ENCODE measurements around the gene INTS3.

Gene INTS3, protein sequence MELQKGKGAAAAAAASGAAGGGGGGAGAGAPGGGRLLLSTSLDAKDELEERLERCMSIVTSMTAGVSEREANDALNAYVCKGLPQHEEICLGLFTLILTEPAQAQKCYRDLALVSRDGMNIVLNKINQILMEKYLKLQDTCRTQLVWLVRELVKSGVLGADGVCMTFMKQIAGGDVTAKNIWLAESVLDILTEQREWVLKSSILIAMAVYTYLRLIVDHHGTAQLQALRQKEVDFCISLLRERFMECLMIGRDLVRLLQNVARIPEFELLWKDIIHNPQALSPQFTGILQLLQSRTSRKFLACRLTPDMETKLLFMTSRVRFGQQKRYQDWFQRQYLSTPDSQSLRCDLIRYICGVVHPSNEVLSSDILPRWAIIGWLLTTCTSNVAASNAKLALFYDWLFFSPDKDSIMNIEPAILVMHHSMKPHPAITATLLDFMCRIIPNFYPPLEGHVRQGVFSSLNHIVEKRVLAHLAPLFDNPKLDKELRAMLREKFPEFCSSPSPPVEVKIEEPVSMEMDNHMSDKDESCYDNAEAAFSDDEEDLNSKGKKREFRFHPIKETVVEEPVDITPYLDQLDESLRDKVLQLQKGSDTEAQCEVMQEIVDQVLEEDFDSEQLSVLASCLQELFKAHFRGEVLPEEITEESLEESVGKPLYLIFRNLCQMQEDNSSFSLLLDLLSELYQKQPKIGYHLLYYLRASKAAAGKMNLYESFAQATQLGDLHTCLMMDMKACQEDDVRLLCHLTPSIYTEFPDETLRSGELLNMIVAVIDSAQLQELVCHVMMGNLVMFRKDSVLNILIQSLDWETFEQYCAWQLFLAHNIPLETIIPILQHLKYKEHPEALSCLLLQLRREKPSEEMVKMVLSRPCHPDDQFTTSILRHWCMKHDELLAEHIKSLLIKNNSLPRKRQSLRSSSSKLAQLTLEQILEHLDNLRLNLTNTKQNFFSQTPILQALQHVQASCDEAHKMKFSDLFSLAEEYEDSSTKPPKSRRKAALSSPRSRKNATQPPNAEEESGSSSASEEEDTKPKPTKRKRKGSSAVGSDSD

GRCh38 chr1:153727463-153728304 is at the start of gene INTS3:
TSS of gene INTS3 (plus strand) at chr1:153728050. CDS start at chr1:153728635, 585 bp downstream.
- peak; percentile 89 to 100 (median 99) for DNase-seq

- DNase-seq: peak in 9 of 56 donors; percentile 1 to 20 (median 5)
Measured at GRCh38 chr1:153678519-153679336, 49.1 kb upstream of the INTS3 start, which contains the start of gene NPR1. TSS of gene NPR1 (plus strand) at chr1:153678688. CDS start at chr1:153679109, 421 bp downstream.

DNA sequence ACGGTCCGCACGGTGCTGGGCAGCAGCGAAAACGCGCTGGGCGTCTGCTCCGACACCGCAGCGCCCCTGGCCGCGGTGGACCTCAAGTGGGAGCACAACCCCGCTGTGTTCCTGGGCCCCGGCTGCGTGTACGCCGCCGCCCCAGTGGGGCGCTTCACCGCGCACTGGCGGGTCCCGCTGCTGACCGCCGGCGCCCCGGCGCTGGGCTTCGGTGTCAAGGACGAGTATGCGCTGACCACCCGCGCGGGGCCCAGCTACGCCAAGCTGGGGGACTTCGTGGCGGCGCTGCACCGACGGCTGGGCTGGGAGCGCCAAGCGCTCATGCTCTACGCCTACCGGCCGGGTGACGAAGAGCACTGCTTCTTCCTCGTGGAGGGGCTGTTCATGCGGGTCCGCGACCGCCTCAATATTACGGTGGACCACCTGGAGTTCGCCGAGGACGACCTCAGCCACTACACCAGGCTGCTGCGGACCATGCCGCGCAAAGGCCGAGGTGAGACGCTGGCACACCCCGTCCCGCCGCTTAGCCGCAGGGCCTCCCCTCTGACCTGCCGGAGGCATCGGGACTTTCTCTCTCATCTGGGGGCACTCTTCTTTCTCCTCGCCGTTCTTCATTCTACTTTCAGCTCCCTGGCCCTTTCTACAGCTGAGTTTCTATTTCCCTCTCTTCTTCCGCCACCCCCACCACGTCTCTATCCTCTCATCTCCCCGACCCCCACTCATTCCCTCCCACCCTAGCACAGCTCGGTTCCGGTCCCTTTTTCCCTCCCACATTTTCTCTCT is 48.3 kb upstream of the INTS3 start:
- DNase-seq: no peak

GRCh38 chr1:153680120-153680403 is 47.8 kb upstream of the INTS3 start:
- no peak for DNase-seq

DNA sequence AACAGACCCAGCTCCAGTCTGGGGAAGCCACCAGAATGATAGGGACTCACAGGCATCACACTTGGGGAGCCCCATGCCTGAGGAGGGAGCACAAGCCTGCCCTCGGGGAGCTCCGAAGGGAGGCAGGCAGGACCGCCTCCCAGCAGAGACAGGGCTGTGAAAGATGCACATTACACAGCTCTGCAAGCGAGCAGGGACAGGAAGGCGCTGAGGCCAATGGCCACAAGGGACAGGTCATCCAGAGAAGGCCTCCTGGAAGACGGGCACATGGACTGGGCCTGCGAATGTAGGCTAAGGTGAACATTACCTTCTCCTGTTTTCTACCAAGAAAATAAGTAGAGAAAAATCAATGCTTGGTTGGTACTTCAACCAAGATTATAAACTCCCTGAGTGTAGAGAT is 45.1 kb upstream of the INTS3 start:
- DNase-seq: no peak

- no peak for DNase-seq
Measured at GRCh38 chr1:153683854-153684253, 44.0 kb upstream of the INTS3 start.

- DNase-seq: no peak
Measured at GRCh38 chr1:153684892-153685291, 43.0 kb upstream of the INTS3 start.

DNA sequence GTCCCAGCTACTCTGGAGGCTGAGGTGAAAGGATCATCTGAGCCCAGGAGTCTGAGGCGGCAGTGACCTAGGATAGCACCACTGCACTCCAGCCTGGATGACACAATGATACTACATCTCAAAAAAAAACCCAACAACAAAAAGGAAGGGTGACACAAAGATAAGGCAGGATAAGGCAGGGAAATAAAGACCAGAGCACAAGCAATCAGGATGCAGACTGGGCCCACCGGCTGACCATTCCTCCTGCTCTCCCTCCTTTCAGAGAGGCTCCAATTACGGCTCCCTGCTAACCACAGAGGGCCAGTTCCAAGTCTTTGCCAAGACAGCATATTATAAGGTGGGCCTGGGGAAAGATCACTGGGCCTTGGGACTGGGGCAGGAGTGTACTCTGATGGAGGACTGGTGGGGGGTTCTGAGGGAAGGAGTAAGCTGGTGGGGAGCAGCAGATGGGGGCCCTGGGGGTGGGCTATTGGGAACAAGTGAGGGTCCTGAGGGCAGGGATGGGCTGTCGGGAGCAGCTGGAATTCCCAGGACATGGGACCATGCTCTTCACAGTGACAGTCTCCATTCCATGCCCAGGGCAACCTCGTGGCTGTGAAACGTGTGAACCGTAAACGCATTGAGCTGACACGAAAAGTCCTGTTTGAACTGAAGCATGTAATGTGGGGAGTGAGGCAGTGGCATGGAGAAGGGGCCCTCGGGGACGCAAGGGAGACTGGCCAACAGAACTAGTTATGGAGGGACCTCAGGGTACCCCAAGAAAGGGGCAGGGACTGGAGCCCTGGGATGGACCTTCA is 42.1 kb upstream of the INTS3 start:
- no peak for DNase-seq

DNA sequence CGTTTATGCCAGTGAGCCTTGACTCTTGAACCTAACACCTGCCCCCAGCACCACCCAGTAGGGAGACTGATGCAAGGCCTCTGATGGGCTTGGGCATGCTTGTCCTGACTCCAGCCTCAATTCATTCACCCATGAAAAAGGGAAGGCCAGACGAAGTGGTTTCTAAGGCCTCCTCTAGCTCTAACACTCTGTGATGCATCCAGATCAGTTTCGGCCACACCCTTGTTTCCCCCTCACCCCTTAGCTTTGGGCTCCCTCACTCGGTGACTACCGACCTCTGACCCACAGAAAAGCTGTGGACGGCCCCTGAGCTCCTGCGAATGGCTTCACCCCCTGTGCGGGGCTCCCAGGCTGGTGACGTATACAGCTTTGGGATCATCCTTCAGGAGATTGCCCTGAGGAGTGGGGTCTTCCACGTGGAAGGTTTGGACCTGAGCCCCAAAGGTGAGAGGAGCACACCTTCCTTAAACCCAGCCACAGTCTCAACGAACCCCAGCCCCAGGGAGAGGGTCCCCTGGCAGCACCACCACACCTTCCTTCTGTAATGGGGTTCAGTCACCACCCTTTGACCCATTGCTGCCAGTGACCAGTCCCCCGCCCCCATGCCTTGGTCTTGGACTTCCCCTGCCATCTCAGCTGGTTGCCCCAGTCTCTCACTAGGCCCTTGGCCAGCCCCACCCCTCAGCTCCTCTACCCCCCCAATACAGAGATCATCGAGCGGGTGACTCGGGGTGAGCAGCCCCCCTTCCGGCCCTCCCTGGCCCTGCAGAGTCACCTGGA is 40.3 kb upstream of the INTS3 start:
- DNase-seq: no peak

GRCh38 chr1:153688276-153688675 is 39.6 kb upstream of the INTS3 start:
- no peak for DNase-seq

DNA sequence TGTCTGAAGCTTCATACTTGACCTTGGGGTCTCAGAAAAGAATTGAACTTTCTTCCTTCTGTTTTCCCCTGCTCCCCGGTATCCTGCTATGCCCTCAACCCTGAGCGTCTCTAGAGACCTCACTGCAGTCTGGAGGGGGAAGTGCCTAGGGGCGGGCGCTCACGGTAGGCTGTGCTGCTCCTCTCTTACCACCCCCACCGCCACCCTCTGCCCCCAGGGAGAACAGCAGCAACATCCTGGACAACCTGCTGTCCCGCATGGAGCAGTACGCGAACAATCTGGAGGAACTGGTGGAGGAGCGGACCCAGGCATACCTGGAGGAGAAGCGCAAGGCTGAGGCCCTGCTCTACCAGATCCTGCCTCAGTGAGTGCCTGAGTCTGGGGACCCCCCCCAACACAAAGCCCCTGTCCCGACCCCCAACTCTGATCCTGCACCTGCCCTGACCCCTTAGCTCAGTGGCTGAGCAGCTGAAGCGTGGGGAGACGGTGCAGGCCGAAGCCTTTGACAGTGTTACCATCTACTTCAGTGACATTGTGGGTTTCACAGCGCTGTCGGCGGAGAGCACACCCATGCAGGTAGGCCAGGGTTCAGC is 39.0 kb upstream of the INTS3 start:
- DNase-seq: no peak

- DNase-seq: no peak
Measured at GRCh38 chr1:153693466-153693865, 34.4 kb upstream of the INTS3 start.

DNA sequence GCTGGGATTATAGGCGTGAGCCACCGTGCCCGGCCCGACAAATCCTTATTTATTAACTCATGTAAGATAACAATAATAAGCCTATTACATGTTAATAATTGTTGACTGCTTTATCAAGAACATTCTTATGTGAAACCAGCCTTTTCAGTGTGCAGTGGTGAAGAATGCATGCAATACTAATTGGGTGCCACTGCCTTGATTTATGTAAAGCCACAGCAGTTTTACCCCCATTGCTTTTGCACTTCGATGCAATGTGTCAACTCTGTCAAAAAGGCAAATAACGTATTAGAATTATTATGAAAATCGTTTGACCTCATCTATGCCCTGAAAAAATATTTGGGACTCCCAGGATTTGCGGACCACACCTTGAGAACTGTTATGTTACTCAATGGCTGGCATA is 31.1 kb upstream of the INTS3 start:
- no peak for DNase-seq

GRCh38 chr1:153697191-153698019 is 30.4 kb upstream of the INTS3 start:
- no peak for DNase-seq

GRCh38 chr1:153698020-153698922 is 29.6 kb upstream of the INTS3 start:
- DNase-seq: peak in 22 of 56 donors; percentile 3 to 54 (median 18)
